ENCODE measurements around the gene ITPR1.

ITPR1 gene

DNA sequence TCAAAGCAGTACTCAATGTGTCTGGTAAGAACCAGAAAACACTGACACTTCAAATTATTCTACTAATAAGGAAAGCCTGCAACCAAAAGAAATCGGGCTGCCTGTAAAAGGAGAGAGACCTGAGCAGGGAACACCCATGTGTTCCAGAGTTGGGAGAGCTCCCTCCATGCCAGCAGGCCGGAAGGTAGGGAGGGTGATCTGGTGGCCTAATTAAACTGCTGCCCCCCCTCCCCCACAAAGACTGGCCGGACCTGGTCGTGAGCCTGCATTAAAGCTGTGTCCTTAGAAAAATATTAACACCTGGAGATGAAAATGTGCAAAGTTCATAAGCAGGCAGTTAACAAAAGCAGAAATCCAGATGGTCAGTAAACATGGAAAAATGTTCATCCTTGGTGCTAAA lies 315.5 kb downstream of the ITPR1 start:
- in situ Hi-C loops (cut with HindIII; ENCODE audit: low sequenced_read_pairs) = no loop called here
- TF ChIP-seq, protein P1, sequence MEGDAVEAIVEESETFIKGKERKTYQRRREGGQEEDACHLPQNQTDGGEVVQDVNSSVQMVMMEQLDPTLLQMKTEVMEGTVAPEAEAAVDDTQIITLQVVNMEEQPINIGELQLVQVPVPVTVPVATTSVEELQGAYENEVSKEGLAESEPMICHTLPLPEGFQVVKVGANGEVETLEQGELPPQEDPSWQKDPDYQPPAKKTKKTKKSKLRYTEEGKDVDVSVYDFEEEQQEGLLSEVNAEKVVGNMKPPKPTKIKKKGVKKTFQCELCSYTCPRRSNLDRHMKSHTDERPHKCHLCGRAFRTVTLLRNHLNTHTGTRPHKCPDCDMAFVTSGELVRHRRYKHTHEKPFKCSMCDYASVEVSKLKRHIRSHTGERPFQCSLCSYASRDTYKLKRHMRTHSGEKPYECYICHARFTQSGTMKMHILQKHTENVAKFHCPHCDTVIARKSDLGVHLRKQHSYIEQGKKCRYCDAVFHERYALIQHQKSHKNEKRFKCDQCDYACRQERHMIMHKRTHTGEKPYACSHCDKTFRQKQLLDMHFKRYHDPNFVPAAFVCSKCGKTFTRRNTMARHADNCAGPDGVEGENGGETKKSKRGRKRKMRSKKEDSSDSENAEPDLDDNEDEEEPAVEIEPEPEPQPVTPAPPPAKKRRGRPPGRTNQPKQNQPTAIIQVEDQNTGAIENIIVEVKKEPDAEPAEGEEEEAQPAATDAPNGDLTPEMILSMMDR (IDR thresholded peaks at IDR 0.05; ENCODE audit: low read depth, low read length, missing control alignments) = no peak
- no peak overlapping the region for H3K4me3 ChIP-seq (ENCODE audit: low read depth, low read length)
- no peak for DNase-seq (ENCODE audit: low read depth)

DNA sequence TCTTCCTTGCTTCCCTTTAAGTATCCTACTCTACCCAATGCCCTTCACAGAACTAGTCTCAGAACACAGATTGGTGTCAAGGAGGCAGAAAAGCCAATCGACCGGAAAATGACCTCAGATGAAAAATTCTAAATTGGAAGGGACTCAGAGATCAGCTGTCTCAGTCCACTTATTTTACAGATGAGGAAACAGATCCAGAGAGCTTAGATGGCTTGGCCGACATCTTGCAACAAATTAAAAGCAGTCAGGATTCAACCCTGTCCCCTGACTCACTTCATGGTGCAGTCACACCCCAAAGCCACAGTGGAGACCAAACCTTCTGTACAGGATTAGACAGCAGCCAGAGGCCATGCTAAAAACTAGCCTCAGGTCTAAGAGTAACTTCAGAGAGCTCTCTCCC lies 316.8 kb downstream of the ITPR1 start:
- in situ Hi-C loops (cut with HindIII; ENCODE audit: low sequenced_read_pairs) = no loop called here
- no peak for DNase-seq (ENCODE audit: low read depth)
- TF ChIP-seq, protein P1 (IDR thresholded peaks at IDR 0.05; ENCODE audit: low read depth, low read length, missing control alignments) = no peak
- no peak overlapping the region for H3K4me3 ChIP-seq (ENCODE audit: low read depth, low read length)

DNA sequence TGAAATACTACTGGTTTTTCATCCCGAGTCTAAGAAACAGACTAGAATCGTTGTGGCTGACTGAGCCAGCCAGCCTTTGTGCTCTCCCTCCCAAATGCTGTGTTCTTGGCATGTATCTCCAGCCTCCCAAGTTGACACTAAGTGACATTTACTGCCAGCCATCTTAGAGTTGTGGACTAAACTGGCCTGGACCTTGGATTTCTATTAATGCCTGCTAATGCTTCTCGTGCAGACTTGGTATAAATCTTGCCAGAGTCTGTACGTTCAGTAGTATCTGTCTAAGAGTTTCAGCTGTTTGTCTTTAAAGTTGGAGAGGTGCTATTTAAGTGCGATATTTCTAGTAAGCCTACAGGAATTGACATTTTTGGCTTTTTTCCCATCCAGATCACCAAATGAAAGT lies 319.4 kb downstream of the ITPR1 start:
- TF ChIP-seq, protein P1 (IDR thresholded peaks at IDR 0.05; ENCODE audit: low read depth, low read length, missing control alignments) = no peak
- no peak overlapping the region for H3K4me3 ChIP-seq (ENCODE audit: low read depth, low read length)
- in situ Hi-C loops (cut with HindIII; ENCODE audit: low sequenced_read_pairs) = no loop called here
- no peak for DNase-seq (ENCODE audit: low read depth)

DNA sequence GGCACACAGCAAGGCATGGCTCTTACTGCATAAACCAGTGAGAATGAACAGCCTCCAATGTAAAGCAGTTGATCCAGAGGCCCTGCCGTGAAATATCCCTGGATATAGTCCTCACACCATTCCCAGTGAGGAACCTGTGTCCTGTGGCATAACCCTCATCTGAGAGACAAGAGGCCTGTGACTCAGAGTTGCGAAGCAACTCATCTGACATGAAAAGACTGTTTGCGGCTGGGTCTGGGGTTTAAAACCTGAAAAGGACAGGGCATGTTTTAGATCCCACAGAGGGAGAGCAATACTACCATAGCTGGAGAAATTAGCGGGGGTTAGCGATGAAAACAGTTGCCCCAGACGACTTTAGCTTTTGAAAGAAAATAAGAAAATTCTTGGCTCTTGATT lies 320.8 kb downstream of the ITPR1 start:
- no peak overlapping the region for H3K4me3 ChIP-seq (ENCODE audit: low read depth, low read length)
- DNase-seq (ENCODE audit: low read depth) = no peak
- TF ChIP-seq, protein P1 (IDR thresholded peaks at IDR 0.05; ENCODE audit: low read depth, low read length, missing control alignments) = no peak
- in situ Hi-C loops (cut with HindIII; ENCODE audit: low sequenced_read_pairs) = no loop called here

DNA sequence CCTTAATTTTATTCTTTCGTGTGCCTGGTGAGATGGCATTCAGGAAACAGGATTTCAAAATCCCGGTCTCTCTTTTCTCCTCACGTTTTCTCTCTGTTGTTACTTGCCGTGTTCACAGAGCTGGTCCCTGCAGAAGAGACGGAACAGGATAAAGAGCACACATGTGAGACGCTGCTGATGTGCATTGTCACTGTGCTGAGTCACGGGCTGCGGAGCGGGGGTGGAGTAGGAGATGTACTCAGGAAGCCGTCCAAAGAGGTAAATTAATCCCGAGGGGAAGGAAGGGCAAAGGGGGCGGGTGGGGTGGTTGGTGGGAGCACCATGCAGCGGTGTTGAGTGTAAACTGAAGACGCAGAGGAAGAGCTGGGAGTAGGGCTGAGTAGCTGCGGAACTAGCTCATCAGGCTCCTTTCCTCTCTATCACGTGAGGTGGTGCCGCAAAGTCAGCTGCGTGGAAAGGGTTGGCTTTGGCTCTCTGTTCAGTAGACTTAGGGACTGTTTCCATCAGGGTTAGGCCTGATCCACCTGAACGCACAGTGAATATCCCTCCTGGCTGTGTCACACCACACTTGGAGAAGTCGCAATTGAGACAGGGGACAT lies 321.3 kb downstream of the ITPR1 start:
- no peak overlapping the region for H3K4me3 ChIP-seq (ENCODE audit: low read depth, low read length)
- TF ChIP-seq, protein P1 (IDR thresholded peaks at IDR 0.05; ENCODE audit: low read depth, low read length, missing control alignments) = no peak
- no peak for DNase-seq (ENCODE audit: low read depth)
- in situ Hi-C loops (cut with HindIII; ENCODE audit: low sequenced_read_pairs) = no loop called here

DNA sequence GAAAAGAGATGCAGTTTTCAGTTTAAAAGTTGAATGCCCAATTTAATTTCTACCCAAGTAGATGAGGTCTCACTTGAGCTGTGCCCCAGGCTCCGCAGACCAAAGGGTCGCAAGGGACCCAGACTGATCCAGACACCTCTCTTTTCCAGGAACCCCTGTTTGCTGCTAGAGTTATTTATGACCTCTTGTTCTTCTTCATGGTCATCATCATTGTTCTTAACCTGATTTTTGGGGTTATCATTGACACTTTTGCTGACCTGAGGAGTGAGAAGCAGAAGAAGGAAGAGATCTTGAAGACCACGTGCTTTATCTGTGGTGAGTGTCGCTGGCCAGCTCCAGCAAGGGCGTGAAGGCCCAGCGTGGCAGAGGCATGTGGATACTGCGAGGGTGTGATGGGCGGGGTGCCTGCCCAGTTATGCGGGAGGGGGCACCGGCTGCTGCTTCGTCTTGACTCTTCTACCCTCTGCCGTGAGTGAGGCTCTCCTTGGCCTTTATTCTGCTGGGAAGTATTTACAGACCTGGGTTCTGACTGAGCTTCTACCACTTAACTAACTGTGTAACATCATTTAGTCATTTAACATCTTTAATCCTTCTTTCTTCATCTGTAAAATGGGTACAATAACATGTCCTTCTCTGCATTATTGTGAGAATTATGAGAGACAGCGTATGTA lies 321.9 kb downstream of the ITPR1 start:
- TF ChIP-seq, protein P1 (IDR thresholded peaks at IDR 0.05; ENCODE audit: low read depth, low read length, missing control alignments) = no peak
- in situ Hi-C loops (cut with HindIII; ENCODE audit: low sequenced_read_pairs) = no loop called here
- DNase-seq (ENCODE audit: low read depth) = no peak
- no peak overlapping the region for H3K4me3 ChIP-seq (ENCODE audit: low read depth, low read length)

All from astrocyte of the cerebellum (primary cell).